ENCODE data around the gene CEACAM5.

CEACAM5 gene

DNA sequence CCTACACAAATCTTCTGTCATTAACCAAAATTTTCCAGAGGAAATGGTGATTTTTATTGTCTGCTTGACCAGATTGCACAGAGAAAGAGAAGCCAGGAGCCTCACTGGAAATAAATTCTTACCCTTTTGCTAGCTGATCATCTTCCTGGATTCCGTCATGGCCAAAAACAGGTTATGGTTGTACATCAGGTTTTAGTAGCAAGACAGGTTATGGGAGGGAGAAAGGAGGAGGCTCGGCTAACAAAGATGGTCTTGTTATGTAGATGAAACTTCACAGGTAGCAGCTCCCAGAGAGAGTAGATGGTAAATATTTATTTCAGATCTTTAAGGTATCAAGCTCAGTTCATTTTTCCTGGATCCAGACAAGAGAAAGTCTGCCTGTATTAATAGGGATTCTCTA is 68.3 kb downstream of the CEACAM5 start:
- no peaks in the 10 kb centered on the region; the same call in 1 of the 2 replicates for H3K27me3 ChIP-seq (ENCODE audit: insufficient read depth, low read length)
- no peaks in the 10 kb centered on the region for H3K9me3 ChIP-seq (ENCODE audit: insufficient read depth, low read depth, low read length)
- no peak overlapping the region for H3K27ac ChIP-seq (ENCODE audit: low read length)
- no peak overlapping the region; the same call in 1 of the 2 replicates for H3K4me3 ChIP-seq (ENCODE audit: low read length)
- H3K9ac ChIP-seq (ENCODE audit: low read depth, low read length), result no peak overlapping the region
- H3K4me1 ChIP-seq (ENCODE audit: insufficient read depth, low read length), result no peaks in the 10 kb centered on the region
- no peaks in the 10 kb centered on the region for H3K36me3 ChIP-seq (ENCODE audit: insufficient read depth, low read depth, low read length)
